A549 treated with ZK216348 at 1 μM for 4 hours (cell line): ENCODE results near the gene FAM3A. TPM values are rescaled to one million over a fixed set of nuclear protein-coding genes. Genes with fewer than 3 reads are reported as not detected.

Experiments
- total RNA-seq: library from RNA; stranded (reverse); fragments of 200-300 nt; extraction: Qiagen RNA extraction; gene quantifications from 5 replicates; pipeline ENCODE4 v1.2.3, GENCODE V29; 2022; ENCODE audit warnings: low read depth

Gene FAM3A
- total RNA-seq, result 27.7 to 49.1 TPM (median 46.5 TPM) in 5 replicates

GRCh38 chrX:154515966-154516655, at the start of gene FAM3A:
TSS of gene FAM3A (minus strand) at chrX:154516232. CDS start at chrX:154515772, 460 bp downstream.

GRCh38 chrX:154547245-154548027, 31.4 kb upstream of the FAM3A start, which contains the start of gene IKBKG:
TSS of gene IKBKG (plus strand) at chrX:154547620. CDS start at chrX:154552003, 4,383 bp downstream.

GRCh38 chrX:154546354-154547244, 30.6 kb upstream of the FAM3A start, which contains the start of gene G6PD:
TSS of gene G6PD (minus strand) at chrX:154546846. CDS start at chrX:154546155, 691 bp downstream.

GRCh38 chrX:154490414-154491083, 25.5 kb downstream of the FAM3A start, which contains the start of gene SLC10A3:
TSS of gene SLC10A3 (minus strand) at chrX:154490629. CDS start at chrX:154488940, 1,689 bp downstream.

GRCh38 chrX:154486396-154487207, 29.4 kb downstream of the FAM3A start, which contains the start of gene UBL4A:
TSS of gene UBL4A (minus strand) at chrX:154486615. CDS start at chrX:154486584, 31 bp downstream.

GRCh38 chrX:154478728-154479622, 37.1 kb downstream of the FAM3A start, which contains the start of gene LAGE3:
TSS of gene LAGE3 (minus strand) at chrX:154479281. CDS start at chrX:154478915, 366 bp downstream.

GRCh38 chrX:154458116-154458953, 57.7 kb downstream of the FAM3A start, which contains the start of gene PLXNA3:
TSS of gene PLXNA3 (plus strand) at chrX:154458281. CDS start at chrX:154460184, 1,903 bp downstream.

Other genes starting within 250 kb of the FAM3A start
- gene TEX28, start 221.1 kb downstream of the FAM3A start, total RNA-seq, result not detected in 5 replicates
- gene TKTL1, start 220.4 kb downstream of the FAM3A start, total RNA-seq, result not detected in 5 replicates
- 1,086 to 1,787 TPM (median 1,647 TPM) in 5 replicates for gene FLNA, start 141.6 kb downstream of the FAM3A start, total RNA-seq
- gene EMD, start 136.9 kb downstream of the FAM3A start, total RNA-seq, result 129 to 165 TPM (median 156 TPM) in 5 replicates
- 4,540 to 5,428 TPM (median 5,078 TPM) in 5 replicates for gene RPL10, start 117.9 kb downstream of the FAM3A start, total RNA-seq
- 21.0 to 37.2 TPM (median 29.7 TPM) in 5 replicates for gene DNASE1L1, start 107.0 kb downstream of the FAM3A start, total RNA-seq
- 27.8 to 42.7 TPM (median 37.9 TPM) in 5 replicates for gene TAFAZZIN, start 104.7 kb downstream of the FAM3A start, total RNA-seq
- 63.7 to 111 TPM (median 109 TPM) in 5 replicates for gene ATP6AP1, start 87.6 kb downstream of the FAM3A start, total RNA-seq
- 77.9 to 119 TPM (median 111 TPM) in 5 replicates for gene GDI1, start 79.1 kb downstream of the FAM3A start, total RNA-seq
- gene FAM50A, start 72.1 kb downstream of the FAM3A start, total RNA-seq, result 99.3 to 131 TPM (median 117 TPM) in 5 replicates
- 5.9 to 24.3 TPM (median 12.7 TPM) in 5 replicates for gene PLXNA3, start 58.0 kb downstream of the FAM3A start, total RNA-seq
- gene LAGE3, start 37.0 kb downstream of the FAM3A start, total RNA-seq, result 38.8 to 73.0 TPM (median 64.3 TPM) in 5 replicates
- gene UBL4A, start 29.6 kb downstream of the FAM3A start, total RNA-seq, result 53.0 to 75.0 TPM (median 69.6 TPM) in 5 replicates
- 24.7 to 44.4 TPM (median 43.2 TPM) in 5 replicates for gene SLC10A3, start 25.6 kb downstream of the FAM3A start, total RNA-seq
- gene G6PD, start 30.6 kb upstream of the FAM3A start, total RNA-seq, result 1,245 to 1,640 TPM (median 1,501 TPM) in 5 replicates
- 30.5 to 46.4 TPM (median 42.7 TPM) in 5 replicates for gene IKBKG, start 31.4 kb upstream of the FAM3A start, total RNA-seq
- gene CTAG1A, start 68.9 kb upstream of the FAM3A start, total RNA-seq, result not detected in 5 replicates
- gene CTAG1B, start 103.0 kb upstream of the FAM3A start, total RNA-seq, result not detected in 5 replicates
- not detected in 5 replicates for gene CTAG2, start 137.3 kb upstream of the FAM3A start, total RNA-seq
- gene GAB3, start 234.8 kb upstream of the FAM3A start, total RNA-seq, result 0.21 to 1.9 TPM (median 0.70 TPM) in 5 replicates
- 153 to 244 TPM (median 171 TPM) in 5 replicates for gene DKC1, start 246.6 kb upstream of the FAM3A start, total RNA-seq